Right lobe of liver (tissue), 4 donors: ENCODE results near the gene RPS6KA4.

Source experiments
- POLR2A ChIP-seq: fragments of 450-650 bp; IDR thresholded peaks from one replicate; pipeline ENCODE4 v1.6.1; 2017; ENCODE audit warnings: antibody characterized with exemption, mild to moderate bottlenecking
- TF ChIP-seq, protein P1 (sequence below), 4 donors: fragments of 200-600 bp in 3 of 4; fragments of 450-650 bp in 1 of 4; IDR thresholded peaks; one replicate each; pipeline versions ENCODE4 v1.5.1 to v1.8.0; 2016 to 2022; ENCODE audit warnings: antibody characterized with exemption in 4 of 4, mild to moderate bottlenecking in 2 of 4
- donor health status: DM: no; HTN: no; CAD: no.
- donor health status: DM: no; HTN: no; CAD: no.
- donor health status: DM: no; HTN: yes; CAD: no.

DNA sequence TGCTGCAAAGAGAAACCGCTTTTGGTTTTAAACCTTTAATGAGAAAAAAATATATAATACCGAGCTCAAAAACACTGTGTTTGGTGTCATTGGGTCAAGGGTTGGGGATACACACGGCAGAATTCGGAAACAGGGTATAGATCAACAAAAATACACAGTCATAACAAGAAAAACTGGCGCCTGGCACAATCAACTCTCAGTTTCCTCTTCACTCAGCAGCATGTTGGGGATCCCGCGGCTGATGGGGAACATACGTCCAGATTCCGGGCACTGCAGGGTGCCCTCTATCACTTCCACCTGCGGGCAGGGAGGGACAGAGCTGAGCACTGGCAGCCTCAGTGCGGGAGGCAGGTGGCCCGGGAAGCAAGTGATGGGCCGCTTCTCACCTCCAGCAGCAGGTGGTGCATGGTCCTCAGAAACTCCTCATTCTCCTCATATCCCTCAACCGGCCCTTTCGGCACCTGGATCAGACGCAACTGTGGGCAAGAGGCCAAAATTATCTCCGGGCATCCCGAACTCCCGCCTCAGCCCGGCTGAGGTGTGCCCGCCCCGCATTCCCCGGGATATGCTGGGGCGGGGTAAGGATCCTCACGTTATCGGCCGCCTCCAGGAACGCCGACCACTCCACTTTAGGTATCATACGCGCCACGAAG, 42.2 kb upstream of the RPS6KA4 start:
- TF ChIP-seq, protein P1, sequence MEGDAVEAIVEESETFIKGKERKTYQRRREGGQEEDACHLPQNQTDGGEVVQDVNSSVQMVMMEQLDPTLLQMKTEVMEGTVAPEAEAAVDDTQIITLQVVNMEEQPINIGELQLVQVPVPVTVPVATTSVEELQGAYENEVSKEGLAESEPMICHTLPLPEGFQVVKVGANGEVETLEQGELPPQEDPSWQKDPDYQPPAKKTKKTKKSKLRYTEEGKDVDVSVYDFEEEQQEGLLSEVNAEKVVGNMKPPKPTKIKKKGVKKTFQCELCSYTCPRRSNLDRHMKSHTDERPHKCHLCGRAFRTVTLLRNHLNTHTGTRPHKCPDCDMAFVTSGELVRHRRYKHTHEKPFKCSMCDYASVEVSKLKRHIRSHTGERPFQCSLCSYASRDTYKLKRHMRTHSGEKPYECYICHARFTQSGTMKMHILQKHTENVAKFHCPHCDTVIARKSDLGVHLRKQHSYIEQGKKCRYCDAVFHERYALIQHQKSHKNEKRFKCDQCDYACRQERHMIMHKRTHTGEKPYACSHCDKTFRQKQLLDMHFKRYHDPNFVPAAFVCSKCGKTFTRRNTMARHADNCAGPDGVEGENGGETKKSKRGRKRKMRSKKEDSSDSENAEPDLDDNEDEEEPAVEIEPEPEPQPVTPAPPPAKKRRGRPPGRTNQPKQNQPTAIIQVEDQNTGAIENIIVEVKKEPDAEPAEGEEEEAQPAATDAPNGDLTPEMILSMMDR (IDR thresholded peaks at IDR 0.05) = peak in 2 of 4 donors; percentile 13 to 18
- no peak for TF ChIP-seq POLR2A
